GM12874 (cell line): Measurements from ENCODE around the gene C1QTNF5.

Experiments
- TF ChIP-seq, protein P1 (sequence below): IDR thresholded peaks from 2 replicates; pipeline ENCODE4 v1.5.1; 2011; ENCODE audit warnings: low read depth, mild to moderate bottlenecking, control low read depth, low read length, moderate library complexity; ENCODE audit not compliant: insufficient read depth

Gene C1QTNF5

DNA sequence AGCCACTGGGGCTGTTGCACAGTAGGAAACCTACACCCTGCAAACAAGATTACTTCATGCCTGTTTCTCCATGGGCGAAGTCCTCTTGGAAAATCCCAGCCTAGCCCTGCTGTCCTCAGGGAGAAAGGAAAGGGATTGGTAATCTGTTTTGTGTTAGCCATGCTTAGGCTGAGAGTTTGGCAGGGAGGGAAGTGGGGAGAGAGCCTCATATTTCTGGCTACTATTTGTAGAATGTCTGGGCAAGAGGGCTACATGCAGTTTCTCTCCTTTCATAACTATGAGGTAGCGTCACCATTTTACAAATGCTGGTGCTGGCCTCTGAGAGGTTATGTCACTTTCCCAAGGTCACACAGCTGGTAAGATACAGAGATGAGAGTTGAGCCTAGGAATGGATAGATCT, 6.6 kb upstream of the C1QTNF5 start:
- TF ChIP-seq, protein P1, sequence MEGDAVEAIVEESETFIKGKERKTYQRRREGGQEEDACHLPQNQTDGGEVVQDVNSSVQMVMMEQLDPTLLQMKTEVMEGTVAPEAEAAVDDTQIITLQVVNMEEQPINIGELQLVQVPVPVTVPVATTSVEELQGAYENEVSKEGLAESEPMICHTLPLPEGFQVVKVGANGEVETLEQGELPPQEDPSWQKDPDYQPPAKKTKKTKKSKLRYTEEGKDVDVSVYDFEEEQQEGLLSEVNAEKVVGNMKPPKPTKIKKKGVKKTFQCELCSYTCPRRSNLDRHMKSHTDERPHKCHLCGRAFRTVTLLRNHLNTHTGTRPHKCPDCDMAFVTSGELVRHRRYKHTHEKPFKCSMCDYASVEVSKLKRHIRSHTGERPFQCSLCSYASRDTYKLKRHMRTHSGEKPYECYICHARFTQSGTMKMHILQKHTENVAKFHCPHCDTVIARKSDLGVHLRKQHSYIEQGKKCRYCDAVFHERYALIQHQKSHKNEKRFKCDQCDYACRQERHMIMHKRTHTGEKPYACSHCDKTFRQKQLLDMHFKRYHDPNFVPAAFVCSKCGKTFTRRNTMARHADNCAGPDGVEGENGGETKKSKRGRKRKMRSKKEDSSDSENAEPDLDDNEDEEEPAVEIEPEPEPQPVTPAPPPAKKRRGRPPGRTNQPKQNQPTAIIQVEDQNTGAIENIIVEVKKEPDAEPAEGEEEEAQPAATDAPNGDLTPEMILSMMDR, result no peak

DNA sequence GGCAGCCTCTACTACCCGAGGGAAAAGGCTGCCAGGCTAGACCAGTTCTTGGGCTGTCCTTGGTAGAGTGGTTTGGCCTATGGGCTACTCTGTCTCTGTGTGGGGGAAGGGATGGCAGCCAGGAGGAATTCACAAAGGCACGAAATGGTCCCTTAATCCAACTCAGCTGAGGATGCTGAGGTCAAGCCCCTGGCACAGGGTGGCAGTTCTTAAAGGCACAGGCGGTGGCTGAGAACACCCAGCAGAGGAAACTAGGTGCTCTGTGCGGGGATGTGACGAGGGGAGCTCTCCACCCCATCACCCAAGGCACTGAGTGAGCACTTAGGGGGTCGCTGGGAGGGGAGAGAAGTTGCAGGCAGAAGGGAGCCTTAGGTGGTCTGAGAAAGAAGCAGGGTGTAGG, 5.9 kb upstream of the C1QTNF5 start, which contains the start of gene MFRP:
MFRP (minus strand) TSS at position 101 of the 400 bp plus-strand sequence. CDS start 192 bp downstream, outside the sequence.
- TF ChIP-seq, protein P1, result no peak

DNA sequence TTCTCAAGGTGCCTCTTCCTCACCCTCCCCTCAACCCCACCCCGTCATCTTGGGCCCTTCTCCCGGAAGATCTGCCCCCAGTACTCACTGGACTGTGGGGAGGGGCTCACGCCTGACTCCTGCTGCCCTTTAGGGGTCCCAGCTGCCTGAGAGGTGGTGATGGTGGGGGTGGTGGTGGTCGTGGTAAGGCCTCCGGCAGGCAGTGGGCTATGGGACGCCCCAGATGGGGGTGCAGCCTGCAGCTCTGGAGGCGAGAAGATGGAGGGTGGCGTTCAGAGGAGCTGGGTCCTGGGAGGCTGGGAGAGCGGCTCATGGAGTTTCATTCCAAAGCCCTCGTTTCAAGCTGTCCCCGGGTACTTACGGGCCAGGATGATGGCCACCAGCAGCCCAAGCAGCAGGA, 5.0 kb upstream of the C1QTNF5 start:
- TF ChIP-seq, protein P1, result no peak

DNA sequence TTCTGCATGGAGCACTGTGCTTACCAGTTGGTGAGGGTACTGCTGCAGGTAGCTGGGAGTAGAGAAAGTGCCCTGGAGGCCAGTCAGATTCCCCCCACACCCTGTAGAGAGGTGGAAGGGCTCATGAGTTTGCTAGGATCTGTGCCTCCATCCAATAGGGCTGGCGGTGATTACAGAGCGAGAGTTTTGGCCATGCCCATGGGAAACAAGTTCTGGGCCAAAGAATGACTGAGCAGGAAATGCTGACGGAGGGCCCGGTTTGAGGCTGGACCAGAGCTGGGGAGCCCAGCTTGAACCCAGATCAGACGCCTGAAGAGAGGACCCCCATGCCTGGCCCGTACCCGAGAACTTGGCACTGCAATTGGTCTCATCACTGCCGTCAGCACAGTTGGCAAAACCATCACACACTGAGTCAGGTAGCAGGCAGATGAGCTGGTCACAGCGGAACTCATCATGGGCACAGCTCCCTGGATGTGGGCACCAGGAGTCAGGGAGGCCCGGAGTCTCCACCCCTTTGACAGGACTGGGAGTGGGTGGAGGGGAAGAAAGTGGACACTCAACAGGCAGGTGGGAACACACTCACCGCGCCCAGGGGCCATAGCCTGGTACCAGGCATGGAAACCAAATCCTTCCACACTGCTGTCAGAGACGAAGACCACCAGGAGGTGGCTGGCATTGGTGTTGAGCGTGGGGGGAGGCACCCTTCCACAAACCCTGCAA, 3.8 kb upstream of the C1QTNF5 start:
- TF ChIP-seq, protein P1, result no peak

DNA sequence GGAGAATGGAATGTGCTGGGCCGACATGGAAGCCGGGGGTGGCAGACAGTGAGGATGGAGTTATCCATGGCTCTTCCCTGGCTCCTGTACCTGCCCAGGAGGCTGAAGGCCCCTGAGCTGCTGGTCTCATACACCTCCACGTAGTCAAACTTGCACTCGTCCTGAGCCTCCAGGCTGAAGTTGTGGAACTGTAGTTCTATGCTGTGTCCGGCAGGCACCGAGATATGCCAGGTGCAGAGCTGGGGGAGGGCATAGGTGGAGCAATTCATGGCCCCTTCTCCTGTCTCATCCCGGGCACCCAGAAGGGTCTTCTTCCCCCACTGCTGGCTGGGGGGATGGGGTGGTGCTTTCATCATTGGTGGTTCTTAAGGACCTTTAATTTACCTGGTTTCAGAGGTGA, 3.0 kb upstream of the C1QTNF5 start:
- TF ChIP-seq, protein P1, result no peak

DNA sequence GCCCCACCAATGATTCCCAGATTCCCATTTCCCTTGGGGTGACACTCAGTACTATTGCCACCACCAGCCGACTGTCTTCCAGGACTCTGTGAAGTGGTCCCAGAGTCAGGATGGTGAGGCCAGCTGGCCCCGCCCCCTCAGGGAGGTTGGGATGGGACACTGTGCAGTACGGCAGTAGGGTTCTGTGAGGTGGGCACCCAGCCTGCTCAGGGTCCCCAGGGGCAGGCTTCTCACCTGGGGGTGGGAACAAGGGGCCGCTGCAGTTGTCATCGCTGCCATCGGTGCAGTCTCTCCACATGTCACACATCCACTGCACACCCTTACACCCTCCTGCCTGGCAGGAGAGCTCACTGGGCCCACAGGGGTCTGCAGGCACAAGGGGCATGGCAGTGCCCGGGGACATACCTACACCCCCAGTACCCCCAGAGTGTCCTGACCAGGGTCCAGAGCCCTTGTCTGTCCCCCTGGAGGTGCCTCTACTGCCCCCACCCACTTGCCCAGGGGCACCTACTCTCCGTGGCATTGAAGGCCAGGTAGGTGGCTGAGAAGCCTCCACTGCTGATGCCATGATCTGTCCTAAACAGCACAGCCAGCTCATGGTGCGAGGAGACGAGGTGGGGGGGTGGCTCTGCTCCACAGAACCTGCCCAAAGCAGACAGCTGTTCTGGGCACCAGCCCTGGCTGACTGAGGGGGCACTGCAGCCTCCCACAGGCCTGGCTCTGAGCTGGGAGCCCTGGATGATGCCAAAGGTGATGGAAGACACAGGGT, 1.9 kb upstream of the C1QTNF5 start:
- TF ChIP-seq, protein P1, result no peak

DNA sequence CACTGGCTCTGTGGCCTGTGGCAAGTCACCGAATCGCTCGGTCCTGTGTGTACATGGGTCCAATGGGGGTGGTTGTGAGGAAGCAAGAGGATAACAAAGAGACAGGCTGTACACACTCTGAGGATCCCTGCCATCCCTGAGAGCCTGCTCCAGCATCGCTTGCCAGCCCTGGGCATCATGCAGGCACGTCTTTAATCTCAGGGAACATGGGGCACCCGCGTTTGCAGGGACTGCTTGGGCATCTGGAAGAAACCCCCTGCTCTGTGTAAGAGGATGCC, 1.3 kb upstream of the C1QTNF5 start:
- TF ChIP-seq, protein P1, result no peak
